Transverse colon (tissue), 4 donors: ENCODE data around the gene COLEC11.

Experiments used
- CTCF ChIP-seq, 5 experiments: fragments of 200-600 bp in 3 of 5; fragments of 450-650 bp in 2 of 5; sonication (generic) in 3 of 5; IDR thresholded peaks; 1 replicate in 2 of 5; 2 replicates in 3 of 5; pipeline ENCODE4 v1.5.1; 2016 to 2017; ENCODE audit warnings: antibody characterized with exemption in 5 of 5, inconsistent platforms in 3 of 5, mild to moderate bottlenecking in 2 of 5, moderate library complexity in 1 of 5
- EP300 ChIP-seq: sonication (generic); formaldehyde crosslinking; IDR thresholded peaks from one replicate; pipeline ENCODE4 v1.6.1; 2017; ENCODE audit warnings: antibody characterized with exemption, low read depth
- POLR2A ChIP-seq: fragments of 450-650 bp; IDR thresholded peaks from one replicate; pipeline ENCODE4 v1.6.1; 2016; ENCODE audit warnings: antibody characterized with exemption, mild to moderate bottlenecking, moderate library complexity
- POLR2AphosphoS5 ChIP-seq, 3 donors: sonication (generic); formaldehyde crosslinking; IDR thresholded peaks; one replicate each; pipeline ENCODE4 v1.6.1; 2016; ENCODE audit warnings: antibody characterized with exemption in 3 of 3

- TF ChIP-seq CTCF (IDR thresholded peaks at IDR 0.05) (no peak), POLR2A (no peak), POLR2AphosphoS5 (IDR thresholded peaks at IDR 0.05) (no peak), EP300 (no peak)
Observed at GRCh38 chr2:3679616-3680393, 84.9 kb downstream of the COLEC11 start.
